Mucosa of stomach (tissue), 1 donor: ENCODE results near the gene UBAP1.
"Not testable (repeated sequence)": the region's sequence is repeated elsewhere in the genome, so short reads cannot be mapped to it uniquely, and the experiment has no call there.

Source experiments
- H3K27me3 ChIP-seq: one replicate; pipeline ENCODE4 v1.7.0; 2013; ENCODE audit warnings: mild to moderate bottlenecking, low read length; ENCODE audit not compliant: control insufficient read depth, insufficient read depth
- H3K36me3 ChIP-seq: one replicate; pipeline ENCODE4 v1.7.0; 2013; ENCODE audit warnings: low read length; ENCODE audit not compliant: control insufficient read depth, insufficient read depth
- H3K4me1 ChIP-seq: one replicate; pipeline ENCODE4 v1.7.0; 2013; ENCODE audit warnings: mild to moderate bottlenecking, low read length; ENCODE audit not compliant: control insufficient read depth, insufficient read depth
- H3K4me3 ChIP-seq: one replicate; pipeline ENCODE4 v1.7.0; 2013; ENCODE audit warnings: low read length
- H3K9ac ChIP-seq: one replicate; pipeline ENCODE4 v1.7.0; 2013; ENCODE audit warnings: mild to moderate bottlenecking, low read length, moderate library complexity
- H3K9me3 ChIP-seq: one replicate; pipeline ENCODE4 v1.7.0; 2013; ENCODE audit warnings: mild to moderate bottlenecking, low read length, moderate library complexity; ENCODE audit not compliant: control insufficient read depth
- donor health status: Pancreatic carcinoma.

The UBAP1 gene

DNA sequence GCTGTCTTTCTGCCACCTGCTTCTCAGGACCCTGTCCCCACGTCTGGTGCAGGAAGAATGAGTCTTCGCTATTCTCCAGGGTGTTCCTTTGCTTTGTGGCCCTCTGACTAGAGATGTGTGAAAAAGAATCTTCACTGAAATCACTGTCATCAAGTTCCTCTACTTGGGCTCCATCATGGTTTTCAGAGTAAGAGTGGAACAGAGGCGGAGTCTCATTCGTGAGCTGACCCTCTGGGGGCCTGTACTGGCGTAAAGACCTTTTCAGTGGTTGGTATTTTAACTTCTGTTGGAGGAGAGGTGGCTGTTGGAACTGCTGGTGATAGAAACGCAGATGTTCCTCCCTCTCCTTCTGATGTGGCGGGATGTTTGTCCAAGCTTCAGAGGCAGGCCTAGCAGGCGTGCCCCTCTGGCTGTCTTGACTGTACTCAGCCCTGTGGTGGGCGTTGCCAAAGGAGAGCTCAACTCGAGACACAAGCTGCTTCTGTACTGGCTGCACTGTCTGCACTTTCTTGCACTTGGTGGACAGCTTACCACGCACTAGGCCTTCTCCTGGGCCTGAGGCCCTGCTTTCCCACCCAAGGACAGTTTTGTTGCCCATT, 78.2 kb downstream of the UBAP1 start:
- Histone ChIP-seq H3K4me1 (peaks cover 17% of the 10 kb centered on the region), H3K9ac (no peak overlapping the region), H3K9me3 (no peaks in the 10 kb centered on the region), H3K27me3 (no peaks in the 10 kb centered on the region), H3K36me3 (no peaks in the 10 kb centered on the region), H3K4me3 (no peak overlapping the region)

DNA sequence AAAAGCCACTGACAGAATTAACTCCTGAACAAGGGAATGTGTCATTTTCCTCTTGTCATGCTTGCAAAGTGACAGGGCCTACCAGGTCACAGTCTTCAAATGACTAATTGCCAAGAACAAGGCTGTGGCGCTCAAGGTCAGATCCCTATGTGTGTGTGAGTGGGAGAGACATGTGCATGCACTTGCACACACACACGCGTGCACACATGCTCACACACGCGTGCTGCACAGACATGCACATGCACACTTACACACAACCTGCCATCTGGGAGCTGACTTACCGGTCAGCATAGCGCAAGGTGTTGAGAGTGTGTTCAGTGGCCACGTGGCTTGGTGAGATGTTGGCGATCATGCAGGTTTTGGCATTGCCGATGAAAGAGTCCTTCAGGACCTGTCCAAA, 80.5 kb downstream of the UBAP1 start:
- Histone ChIP-seq H3K9me3 (no peaks in the 10 kb centered on the region), H3K4me3 (no peak overlapping the region), H3K27me3 (no peaks in the 10 kb centered on the region), H3K4me1 (no peaks in the 10 kb centered on the region), H3K36me3 (no peaks in the 10 kb centered on the region), H3K9ac (no peak overlapping the region)

DNA sequence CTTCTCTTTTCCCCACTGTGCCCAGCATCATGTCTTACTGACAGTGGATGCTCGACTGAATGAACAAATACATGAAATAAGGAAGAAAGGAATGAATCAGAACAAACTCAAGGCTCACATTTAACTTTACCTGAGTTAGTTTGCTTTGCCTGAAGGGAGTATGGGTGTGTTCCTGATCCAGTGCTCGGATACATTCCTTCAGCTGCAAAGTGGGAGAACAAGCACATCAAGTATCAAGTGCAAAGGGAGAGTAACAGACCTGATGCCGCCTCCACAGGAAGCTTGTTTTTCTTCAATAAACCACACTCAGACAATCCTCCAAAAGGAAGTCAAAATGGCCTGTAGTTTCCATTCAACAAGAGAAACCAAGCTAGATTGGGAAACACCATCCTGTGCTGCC, 84.1 kb downstream of the UBAP1 start:
- Histone ChIP-seq H3K4me3 (no peak overlapping the region), H3K9ac (no peak overlapping the region), H3K27me3 (no peaks in the 10 kb centered on the region), H3K9me3 (no peaks in the 10 kb centered on the region), H3K36me3 (no peaks in the 10 kb centered on the region), H3K4me1 (no peaks in the 10 kb centered on the region)

- Histone ChIP-seq H3K27me3 (no peaks in the 10 kb centered on the region), H3K4me1 (no peaks in the 10 kb centered on the region), H3K36me3 (no peaks in the 10 kb centered on the region), H3K9ac (no peak overlapping the region), H3K4me3 (no peak overlapping the region), H3K9me3 (no peaks in the 10 kb centered on the region)
Observed at GRCh38 chr9:34267660-34268059, 88.8 kb downstream of the UBAP1 start.

- Histone ChIP-seq H3K36me3 (no peaks in the 10 kb centered on the region), H3K27me3 (no peaks in the 10 kb centered on the region), H3K9me3 (no peaks in the 10 kb centered on the region), H3K4me1 (no peaks in the 10 kb centered on the region), H3K9ac (no peak overlapping the region), H3K4me3 (no peak overlapping the region)
Observed at GRCh38 chr9:34271265-34272006, 92.6 kb downstream of the UBAP1 start.

DNA sequence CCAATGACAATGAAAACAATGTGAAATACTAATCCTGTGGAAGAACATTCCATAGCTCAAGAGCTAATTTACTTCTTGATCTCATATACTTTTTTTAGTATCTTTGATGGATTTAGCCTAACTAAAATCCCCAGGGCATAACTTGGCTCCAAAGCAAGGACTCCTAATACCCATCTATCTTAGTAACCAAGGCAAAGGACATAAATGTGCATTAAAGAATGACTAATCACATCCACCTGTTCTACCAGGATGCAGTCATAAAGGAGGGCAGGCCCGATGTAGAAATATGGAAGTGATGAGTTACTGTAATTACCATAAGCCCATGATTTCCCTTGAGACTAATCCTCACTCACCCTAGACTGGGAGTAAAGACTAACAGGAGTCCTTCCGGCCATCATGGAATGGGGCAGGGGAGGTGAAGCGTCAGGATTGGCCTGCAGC, 93.3 kb downstream of the UBAP1 start:
- no peaks in the 10 kb centered on the region for H3K4me1 ChIP-seq
- H3K9me3 ChIP-seq = no peaks in the 10 kb centered on the region
- H3K27me3 ChIP-seq = no peaks in the 10 kb centered on the region
- H3K36me3 ChIP-seq = no peaks in the 10 kb centered on the region
- H3K9ac ChIP-seq = no peak overlapping the region
- H3K4me3 ChIP-seq = no peak overlapping the region

DNA sequence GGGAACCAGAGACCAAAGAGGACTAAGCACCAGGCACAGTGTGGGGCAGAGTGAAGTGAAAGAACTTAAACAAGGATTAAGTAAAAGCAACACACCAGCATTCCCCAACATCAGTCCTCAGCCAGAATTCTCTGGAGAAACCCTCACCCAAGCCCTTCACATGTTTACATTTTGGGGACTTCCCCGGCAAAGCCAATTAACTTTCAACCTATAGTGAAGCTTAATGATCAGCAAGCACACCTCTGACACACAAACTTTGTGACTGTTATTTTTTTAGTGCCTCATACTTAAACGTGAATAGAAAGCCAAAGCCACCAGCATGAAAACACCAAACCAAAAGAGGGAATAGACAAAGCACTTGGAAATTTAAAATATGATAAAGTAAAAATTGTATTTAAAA, 94.7 kb downstream of the UBAP1 start:
- not testable (repeated sequence) for H3K4me1 ChIP-seq, H3K9me3 ChIP-seq, H3K27me3 ChIP-seq, H3K36me3 ChIP-seq, H3K4me3 ChIP-seq, H3K9ac ChIP-seq

GRCh38 chr9:34275811-34276210, 97.0 kb downstream of the UBAP1 start:
- Histone ChIP-seq H3K36me3 (no peaks in the 10 kb centered on the region), H3K4me3 (no peak overlapping the region), H3K4me1 (no peaks in the 10 kb centered on the region), H3K9me3 (no peaks in the 10 kb centered on the region), H3K9ac (no peak overlapping the region), H3K27me3 (no peaks in the 10 kb centered on the region)

DNA sequence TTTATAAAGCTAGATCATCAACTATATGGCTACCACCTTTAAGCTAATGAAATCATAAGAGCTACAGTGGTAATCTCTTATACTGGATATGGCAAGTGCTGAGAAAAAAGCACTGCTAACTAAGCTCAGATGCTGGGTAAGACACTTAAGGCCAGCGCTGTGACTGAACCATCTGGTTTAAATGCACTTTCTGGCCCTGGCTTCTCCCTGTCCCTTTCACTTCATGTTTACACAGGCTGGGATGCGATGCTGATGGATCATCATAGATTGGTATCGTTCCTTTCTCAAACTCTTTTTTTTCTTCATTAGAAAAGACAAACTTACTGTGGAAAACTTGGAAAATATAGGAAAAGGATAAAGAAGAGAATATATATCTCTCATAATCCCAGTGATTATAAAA, 97.9 kb downstream of the UBAP1 start:
- Histone ChIP-seq H3K9me3 (no peaks in the 10 kb centered on the region), H3K36me3 (no peaks in the 10 kb centered on the region), H3K4me3 (no peak overlapping the region), H3K9ac (no peak overlapping the region), H3K4me1 (no peaks in the 10 kb centered on the region), H3K27me3 (no peaks in the 10 kb centered on the region)

- Histone ChIP-seq H3K27me3 (no peaks in the 10 kb centered on the region), H3K4me1 (no peaks in the 10 kb centered on the region), H3K36me3 (no peaks in the 10 kb centered on the region), H3K9me3 (no peaks in the 10 kb centered on the region), H3K4me3 (no peak overlapping the region), H3K9ac (no peak overlapping the region)
Observed at GRCh38 chr9:34279411-34279810, 100.6 kb downstream of the UBAP1 start.

DNA sequence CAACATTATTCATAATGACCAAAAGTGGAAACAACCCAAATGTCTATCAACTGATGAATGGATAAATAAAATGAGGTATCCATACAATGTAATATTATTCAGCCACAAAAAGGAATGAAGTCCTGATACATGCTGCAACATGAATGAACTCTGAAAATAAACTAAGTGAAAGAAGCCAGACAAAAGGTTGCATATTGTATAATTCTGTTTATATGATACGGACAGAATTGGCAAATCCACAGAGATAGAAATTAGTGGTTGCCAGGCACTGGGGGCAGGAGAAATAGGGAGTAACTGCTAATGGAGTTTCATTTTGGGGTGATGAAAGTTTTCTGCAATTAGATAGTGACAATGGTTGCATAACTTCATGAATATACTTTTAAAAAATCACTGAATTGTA, 103.3 kb downstream of the UBAP1 start:
- Histone ChIP-seq H3K36me3 (no peaks in the 10 kb centered on the region), H3K4me1 (no peaks in the 10 kb centered on the region), H3K27me3 (no peaks in the 10 kb centered on the region), H3K9me3 (no peaks in the 10 kb centered on the region), H3K4me3 (no peak overlapping the region), H3K9ac (no peak overlapping the region)

GRCh38 chr9:34289159-34289558, 110.3 kb downstream of the UBAP1 start:
- Histone ChIP-seq H3K36me3 (no peaks in the 10 kb centered on the region), H3K27me3 (no peaks in the 10 kb centered on the region), H3K9me3 (no peaks in the 10 kb centered on the region), H3K9ac (no peak overlapping the region), H3K4me1 (no peaks in the 10 kb centered on the region), H3K4me3 (no peak overlapping the region)
